CD4-positive, alpha-beta T cell treated with Interleukin-17A for 4 hours (primary cell): ENCODE measurements around the gene GCK.

Experiments
- DNase-seq: peaks from one replicate; pipeline ENCODE4 v3.0.0-alpha.2; 2020; ENCODE audit warnings: mixed read lengths

The GCK gene

GRCh38 chr7:44153948-44154335 lies 35.3 kb downstream of the GCK start:
- no peak for DNase-seq

DNA sequence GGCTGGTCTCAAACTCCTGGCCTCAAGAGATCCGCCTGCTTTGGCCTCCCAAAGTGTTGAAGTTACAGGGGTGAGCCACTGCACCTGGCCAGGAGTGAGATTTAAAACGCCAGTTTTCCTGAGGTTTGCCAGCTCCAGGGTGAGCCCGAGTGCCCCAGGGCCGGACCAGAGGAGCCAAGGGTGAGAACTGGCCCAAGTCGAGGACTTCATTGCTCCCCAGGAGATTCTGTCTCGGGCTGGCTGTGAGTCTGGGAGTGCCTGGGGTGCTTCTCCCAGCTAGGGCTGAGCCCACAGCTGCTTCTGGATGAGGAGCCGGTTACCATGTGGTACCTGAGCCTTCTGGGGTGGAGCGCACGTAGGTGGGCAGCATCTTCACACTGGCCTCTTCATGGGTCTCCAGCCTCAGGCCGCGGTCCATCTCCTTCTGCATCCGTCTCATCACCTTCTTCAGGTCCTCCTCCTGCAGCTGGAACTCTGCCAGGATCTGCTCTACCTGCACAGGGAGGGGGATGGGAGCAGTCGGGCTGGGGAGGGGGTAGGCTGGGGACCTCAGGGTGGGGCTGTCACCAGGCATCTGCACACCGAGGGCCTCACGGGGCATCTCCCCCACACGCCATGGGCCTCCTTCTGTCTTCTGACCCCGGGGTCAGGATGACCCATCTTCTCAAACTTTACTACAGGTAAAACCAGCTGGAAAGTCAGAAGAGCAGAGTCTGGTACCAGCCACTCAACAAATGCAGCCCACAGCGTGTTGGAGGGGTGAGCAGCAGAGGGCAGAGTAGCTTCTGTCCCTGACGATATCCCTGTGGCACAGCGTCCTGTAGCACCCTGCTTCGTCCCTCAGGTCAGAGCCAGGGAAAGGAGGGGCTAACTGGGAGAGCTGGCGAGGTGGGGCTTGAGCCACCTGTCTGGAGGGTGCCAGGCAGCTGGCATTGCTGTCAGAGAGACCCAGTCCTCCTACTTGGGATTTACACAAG lies 36.0 kb downstream of the GCK start:
- DNase-seq, result no peak

DNA sequence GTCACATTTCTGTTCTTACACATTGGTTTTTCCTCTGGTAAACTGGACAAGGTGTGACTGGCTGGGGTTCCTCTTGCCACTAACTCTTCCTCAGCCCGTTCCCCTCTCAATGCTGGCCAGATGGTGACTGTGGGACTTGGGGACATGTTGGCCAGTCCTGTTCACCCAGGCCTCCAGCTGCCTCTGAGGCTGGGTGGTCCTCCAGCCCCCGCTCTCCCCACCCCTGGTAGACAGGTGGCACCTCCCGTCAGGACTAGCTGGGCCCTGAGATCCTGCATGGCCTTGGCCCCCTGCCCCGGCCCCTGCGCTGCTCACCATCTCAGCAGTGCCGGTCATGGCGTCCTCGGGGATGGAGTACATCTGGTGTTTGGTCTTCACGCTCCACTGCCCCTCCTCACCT lies 37.3 kb downstream of the GCK start:
- DNase-seq, result no peak

- no peak for DNase-seq
Measured at GRCh38 chr7:44150966-44151941, 38.0 kb downstream of the GCK start.

DNA sequence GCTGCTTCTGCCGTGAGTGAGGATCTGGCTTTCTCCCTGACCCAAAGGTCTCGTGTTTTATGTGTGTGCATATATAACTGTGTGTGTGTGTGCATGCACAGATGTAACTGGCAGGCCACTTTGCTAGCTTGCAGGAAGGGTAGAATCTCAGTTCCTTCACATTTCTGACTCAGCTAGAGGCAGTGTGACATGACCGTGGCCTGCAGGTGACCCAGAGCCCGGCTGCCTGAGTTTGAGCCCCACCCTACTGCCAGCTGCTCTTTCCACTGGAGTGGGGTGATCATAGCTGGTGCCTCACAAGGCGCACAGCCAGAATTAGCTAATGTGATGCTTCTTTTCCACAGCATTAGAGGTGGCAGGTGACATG lies 38.8 kb downstream of the GCK start:
- no peak for DNase-seq

DNA sequence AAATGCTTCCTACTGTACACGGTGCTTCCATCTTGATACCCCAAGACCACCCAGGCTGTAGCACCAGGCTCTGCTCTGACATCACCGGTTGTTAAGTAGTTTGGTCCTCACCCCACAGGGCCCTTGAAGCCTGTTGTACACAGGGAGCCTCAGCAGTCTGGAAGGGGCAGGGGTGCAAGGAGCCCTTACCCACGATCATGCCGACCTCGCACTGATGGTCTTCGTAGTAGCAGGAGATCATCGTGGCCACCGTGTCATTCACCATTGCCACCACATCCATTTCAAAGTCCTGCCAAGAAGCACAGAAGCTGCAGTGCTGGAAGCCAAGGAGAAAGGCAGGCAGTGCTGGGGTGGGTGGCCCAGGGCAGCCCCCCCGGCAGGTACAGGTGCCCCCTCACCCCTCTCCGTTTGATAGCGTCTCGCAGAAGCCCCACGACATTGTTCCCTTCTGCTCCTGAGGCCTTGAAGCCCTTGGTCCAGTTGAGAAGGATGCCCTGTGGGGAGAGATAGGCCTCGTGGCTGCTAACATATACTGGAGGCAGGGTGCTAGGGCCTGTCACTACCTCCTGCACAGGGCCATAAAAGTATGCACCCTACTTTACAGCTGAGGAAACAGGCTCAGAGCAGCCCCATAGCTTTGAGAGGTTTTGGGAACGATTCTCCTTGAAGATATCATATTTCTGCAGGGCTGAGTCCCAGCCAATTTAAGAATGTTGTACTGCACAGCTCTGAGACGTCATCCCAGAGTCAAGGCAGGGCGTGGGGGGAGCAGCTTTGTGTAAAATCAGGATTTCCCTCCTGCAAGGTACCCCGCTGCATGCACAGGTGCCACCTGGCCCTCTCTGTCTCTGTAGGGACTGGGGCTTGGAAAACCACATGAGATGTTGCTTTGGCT lies 39.4 kb downstream of the GCK start:
- DNase-seq, result no peak

- no peak for DNase-seq
Measured at GRCh38 chr7:44148961-44149536, 40.2 kb downstream of the GCK start.

DNA sequence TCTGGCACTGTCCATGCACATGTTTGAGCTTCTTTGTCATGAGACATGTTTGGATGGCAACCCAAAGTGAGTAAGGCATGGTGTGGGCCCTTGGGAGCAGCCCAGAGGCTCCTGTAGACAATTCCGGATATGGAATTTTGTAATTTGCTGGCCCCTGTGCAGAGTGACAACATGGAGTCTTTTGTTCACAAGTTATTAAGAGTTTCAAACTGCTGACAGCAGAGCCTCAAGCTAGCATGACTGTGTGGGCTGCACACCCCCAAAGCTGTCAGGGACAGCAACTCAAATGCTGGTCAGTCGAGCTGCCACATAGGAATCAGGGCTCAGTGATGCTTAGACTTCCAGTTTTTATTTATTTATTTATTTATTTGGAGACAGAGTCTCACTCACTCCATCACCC lies 41.1 kb downstream of the GCK start:
- DNase-seq, result no peak

- DNase-seq, result no peak
Measured at GRCh38 chr7:44147026-44147991, 41.9 kb downstream of the GCK start.

DNA sequence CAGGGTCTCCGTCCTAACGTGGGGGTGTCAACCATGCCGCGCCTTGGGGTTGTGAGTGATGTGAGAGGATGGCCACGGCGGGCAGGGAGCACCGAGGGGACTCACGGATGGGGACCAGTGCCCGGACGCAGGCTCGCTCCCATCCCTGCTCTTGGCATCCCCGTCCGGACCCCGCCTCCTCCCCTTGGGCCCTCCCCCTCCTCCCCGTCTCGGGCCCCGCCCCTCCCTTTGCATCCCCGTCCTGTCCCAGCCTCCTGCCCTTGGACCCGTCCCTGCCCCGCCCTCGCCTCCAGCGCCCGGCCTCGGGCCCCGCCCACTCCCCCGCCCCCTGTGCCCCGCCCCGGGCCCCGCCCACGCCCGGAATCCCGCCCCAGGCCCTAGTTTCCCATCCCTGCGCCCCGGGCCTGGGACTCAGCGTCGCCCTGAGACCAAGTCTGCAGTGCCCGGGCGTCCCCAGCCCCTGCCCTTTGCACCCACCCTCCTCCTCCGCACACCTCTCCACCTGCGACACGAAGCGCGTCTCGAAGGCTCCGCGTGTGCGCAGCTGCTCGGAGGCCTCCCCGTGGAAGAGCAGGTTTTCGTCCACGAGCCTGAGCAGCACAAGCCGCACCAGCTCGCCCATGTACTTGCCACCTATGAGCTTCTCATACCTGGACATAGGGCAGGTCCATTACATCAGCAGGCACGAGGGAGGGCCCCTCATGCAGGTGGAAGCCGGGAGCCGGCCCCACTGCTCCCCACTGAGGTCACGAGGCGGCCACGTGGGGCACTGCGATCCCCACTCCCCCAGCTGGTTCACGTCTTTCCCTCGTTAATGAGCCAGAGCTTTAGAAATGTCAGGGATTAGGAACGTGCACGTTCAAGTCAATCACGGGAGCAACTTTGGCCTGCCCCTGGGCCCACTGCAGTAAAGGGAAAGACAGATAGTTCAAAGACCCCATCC lies 43.0 kb downstream of the GCK start:
- DNase-seq, result peak; percentile 85

DNA sequence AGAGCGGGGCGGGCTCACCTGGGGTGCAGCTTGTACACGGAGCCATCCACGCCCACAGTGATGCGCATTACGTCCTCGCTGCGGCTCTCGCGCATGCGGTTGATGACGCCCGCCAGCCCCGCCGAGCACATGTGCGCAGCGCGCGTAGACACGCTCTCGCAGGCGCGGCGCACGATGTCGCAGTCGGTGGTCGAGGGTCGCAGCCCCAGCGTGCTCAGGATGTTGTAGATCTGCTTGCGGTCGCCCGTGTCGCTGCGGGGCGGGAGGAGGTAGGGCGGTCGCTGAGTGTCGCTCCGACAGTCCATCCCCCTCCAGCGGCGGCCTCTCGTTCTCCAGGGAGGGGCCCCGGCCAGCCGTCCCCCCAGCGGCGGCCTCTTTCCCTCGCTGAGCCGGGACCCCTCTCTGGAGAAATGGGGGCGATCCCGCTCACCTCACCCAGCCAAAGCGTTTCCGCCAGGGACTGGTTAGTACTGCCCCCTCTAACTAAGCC lies 43.7 kb downstream of the GCK start:
- DNase-seq, result peak; percentile 70

DNA sequence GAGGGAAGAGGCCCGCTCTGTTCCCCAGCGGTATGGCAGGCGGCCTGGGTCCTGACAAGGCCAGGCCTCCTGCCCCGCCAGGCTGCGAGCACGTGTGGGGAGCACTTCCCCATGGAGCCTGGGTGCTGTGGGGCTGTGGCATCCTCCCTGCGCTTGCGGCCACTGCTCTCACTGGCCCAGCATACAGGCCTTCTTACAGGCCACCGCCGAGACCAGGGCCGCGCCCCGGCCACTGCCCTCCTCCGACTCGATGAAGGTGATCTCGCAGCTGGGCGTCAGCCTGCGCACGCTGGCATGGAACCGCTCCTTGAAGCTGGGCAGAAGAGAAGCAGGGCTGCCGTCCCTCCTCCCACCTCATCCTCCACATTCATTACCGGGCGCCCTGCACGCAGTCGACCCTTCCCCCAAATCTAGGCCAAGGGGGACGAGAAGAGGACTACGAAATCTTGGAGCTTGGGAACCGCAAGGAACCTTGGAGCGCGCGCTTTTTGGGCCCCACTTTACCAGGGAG lies 44.2 kb downstream of the GCK start:
- no peak for DNase-seq

DNA sequence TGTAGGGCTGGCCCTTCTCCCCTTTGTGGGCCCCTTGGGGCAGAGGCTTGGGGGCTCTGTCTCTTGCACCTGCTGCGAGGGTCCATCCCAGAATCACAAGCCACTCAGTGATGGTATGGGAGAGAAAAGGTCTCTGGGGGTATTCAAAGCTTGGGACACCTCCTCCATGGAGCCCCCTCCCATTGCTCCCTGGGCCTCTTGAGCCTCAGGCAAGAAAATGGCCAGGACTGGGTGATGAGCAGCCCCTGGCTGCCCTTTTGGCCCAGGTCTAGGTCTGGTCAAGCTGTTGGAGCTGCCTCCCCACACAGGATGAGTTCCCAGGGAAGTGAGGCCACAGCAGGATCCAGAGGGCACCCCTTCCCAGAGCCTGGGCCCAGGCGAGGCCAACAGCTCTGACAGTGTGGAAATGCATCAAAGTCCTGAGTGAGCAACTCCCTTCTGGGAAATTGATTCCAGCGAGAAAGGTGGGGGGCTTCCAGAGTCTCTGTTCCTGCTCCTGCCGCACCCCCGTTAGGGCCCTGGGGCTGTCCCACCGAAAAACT lies 44.7 kb downstream of the GCK start:
- no peak for DNase-seq

DNA sequence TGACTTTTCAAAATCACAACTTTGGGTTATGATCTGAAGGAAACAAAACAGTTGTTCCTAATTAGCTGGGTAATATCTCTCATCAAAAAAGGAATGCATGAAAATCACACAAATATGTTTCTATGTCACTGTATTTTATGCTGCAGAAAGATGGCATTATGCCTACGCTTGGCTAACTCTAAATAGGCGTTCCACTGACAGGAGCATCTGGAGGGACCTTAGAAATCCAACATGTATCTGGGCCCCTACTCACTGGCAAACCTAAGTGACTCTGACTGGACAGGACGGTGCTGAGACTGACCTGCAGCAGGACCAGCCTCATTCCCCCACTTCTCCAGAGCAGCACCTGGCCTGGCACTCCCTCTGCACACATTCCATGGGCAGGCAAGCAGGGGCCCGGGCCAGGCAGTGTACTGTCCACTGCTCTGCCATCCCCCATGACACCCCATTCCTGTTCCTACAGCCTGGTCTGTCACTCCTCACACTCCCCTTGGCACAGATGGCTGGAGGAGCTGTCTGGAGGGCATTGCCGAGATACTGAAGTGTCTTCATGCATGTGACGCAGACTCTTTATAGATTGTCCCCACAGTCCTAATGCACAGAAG lies 45.5 kb downstream of the GCK start:
- DNase-seq, result no peak

DNA sequence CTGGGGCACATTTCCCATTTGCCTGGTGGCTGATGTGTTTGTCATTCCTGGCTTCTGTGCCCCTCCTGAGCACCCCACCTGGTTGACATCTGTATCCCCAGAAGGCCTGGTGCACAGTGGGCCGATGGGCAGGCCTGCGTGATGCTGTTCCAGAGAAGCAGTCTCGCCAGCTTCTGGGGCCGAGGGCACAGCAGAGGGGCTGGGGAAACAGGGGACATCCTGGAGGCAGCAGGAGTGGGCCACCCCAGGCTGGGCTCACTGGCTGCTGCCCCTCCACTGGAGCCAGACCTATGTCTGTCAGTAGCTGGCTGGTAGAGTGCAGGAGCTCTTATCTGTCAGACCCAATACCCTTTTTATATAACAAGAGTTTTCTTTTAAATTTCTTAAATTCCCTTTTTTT lies 47.2 kb downstream of the GCK start:
- DNase-seq, result no peak

GRCh38 chr7:44141221-44141850 lies 47.9 kb downstream of the GCK start, which contains the start of gene MYL7:
TSS of gene MYL7 (minus strand) at chr7:44141332. CDS start at chr7:44141305, 27 bp downstream.
- DNase-seq, result no peak

GRCh38 chr7:44140341-44140740 lies 48.9 kb downstream of the GCK start:
- DNase-seq, result no peak
